ENCODE measurements around the gene ROBO3.

DNA sequence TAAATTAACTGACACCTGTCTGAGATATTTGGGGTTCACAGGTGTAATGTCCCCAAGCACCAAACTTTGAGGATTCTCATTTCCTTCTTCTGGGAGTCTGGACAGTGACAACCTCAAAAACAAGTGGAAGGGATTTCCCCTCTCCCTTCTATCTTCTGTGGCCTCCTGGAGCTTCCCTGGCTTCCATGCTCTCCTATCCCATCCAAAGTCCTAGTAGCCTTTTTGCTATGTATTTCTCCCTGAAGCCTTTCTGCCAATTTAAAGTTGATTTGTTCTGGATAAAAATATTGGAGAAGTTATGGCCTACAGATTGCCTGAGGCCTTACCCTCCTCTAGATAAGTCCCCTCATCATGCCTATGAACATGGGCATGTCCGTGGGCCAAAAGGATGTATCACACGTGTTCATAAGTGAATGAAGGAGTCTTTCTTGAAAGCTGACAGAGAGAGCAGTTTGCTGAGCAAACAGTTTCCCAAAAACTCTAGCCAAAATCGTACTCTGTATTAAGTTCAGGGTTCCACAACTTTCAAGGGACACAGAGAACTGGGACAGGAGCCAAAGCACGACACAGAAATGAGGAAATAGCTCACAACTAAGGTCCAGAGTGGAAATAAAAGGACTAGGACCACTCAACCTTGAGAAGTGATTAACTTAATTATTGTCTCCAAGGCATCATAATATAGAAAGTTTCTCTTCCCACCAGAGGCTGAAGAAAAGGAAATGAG lies 63.9 kb downstream of the ROBO3 start:
- TF ChIP-seq, protein P1, sequence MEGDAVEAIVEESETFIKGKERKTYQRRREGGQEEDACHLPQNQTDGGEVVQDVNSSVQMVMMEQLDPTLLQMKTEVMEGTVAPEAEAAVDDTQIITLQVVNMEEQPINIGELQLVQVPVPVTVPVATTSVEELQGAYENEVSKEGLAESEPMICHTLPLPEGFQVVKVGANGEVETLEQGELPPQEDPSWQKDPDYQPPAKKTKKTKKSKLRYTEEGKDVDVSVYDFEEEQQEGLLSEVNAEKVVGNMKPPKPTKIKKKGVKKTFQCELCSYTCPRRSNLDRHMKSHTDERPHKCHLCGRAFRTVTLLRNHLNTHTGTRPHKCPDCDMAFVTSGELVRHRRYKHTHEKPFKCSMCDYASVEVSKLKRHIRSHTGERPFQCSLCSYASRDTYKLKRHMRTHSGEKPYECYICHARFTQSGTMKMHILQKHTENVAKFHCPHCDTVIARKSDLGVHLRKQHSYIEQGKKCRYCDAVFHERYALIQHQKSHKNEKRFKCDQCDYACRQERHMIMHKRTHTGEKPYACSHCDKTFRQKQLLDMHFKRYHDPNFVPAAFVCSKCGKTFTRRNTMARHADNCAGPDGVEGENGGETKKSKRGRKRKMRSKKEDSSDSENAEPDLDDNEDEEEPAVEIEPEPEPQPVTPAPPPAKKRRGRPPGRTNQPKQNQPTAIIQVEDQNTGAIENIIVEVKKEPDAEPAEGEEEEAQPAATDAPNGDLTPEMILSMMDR (IDR thresholded peaks at IDR 0.05; ENCODE audit: insufficient read depth, low read length) = no peak
- TF ChIP-seq SPI1 (IDR thresholded peaks at IDR 0.05; ENCODE audit: borderline replicate concordance, low read depth) (no peak), GABPA (IDR thresholded peaks at IDR 0.05; ENCODE audit: low read depth) (no peak)
- TF ChIP-seq, protein P2, sequence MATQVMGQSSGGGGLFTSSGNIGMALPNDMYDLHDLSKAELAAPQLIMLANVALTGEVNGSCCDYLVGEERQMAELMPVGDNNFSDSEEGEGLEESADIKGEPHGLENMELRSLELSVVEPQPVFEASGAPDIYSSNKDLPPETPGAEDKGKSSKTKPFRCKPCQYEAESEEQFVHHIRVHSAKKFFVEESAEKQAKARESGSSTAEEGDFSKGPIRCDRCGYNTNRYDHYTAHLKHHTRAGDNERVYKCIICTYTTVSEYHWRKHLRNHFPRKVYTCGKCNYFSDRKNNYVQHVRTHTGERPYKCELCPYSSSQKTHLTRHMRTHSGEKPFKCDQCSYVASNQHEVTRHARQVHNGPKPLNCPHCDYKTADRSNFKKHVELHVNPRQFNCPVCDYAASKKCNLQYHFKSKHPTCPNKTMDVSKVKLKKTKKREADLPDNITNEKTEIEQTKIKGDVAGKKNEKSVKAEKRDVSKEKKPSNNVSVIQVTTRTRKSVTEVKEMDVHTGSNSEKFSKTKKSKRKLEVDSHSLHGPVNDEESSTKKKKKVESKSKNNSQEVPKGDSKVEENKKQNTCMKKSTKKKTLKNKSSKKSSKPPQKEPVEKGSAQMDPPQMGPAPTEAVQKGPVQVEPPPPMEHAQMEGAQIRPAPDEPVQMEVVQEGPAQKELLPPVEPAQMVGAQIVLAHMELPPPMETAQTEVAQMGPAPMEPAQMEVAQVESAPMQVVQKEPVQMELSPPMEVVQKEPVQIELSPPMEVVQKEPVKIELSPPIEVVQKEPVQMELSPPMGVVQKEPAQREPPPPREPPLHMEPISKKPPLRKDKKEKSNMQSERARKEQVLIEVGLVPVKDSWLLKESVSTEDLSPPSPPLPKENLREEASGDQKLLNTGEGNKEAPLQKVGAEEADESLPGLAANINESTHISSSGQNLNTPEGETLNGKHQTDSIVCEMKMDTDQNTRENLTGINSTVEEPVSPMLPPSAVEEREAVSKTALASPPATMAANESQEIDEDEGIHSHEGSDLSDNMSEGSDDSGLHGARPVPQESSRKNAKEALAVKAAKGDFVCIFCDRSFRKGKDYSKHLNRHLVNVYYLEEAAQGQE (IDR thresholded peaks at IDR 0.05; ENCODE audit: insufficient replicate concordance, low read depth) = no peak
